Measurements from ENCODE around the gene ARSG. TPM values are rescaled to one million over a fixed set of nuclear protein-coding genes. Genes with fewer than 3 reads are reported as not detected.

ARSG gene
- total and polyA plus RNA-seq, 2 of the 13 experiments (the other 11 are each of a cell fraction or from before 2014, with no cell fraction given): 3.7 to 15.2 TPM

GRCh38 chr17:68291836-68292688, 767 bp downstream of the ARSG start (continued):
- TF ChIP-seq BRF2 (CRISPR knock-in tag; IDR thresholded peaks at IDR 0.05) (0 out of 2 replicates have a peak, but pooled peaks have one; percentile 36), ZNF598 (CRISPR knock-in tag; IDR thresholded peaks at IDR 0.05; ENCODE audit: borderline replicate concordance) (peak; percentile 62; the same call in 1 of the 2 replicates), ZNF710 (CRISPR knock-in tag; IDR thresholded peaks at IDR 0.05; ENCODE audit: borderline replicate concordance) (0 out of 2 replicates have a peak, but pooled peaks have one; percentile 17), ZNF646 (CRISPR knock-in tag; IDR thresholded peaks at IDR 0.05) (0 out of 2 replicates have a peak, but pooled peaks have one; percentile 17), THAP7 (CRISPR knock-in tag; IDR thresholded peaks at IDR 0.05) (peak; percentile 61; the same call in 1 of the 2 replicates), GFI1 (CRISPR knock-in tag; IDR thresholded peaks at IDR 0.05; ENCODE audit: borderline replicate concordance) (peak; percentile 12; the same call in 1 of the 2 replicates), DZIP1 (CRISPR knock-in tag; IDR thresholded peaks at IDR 0.05) (peak; percentile 84), WIZ (CRISPR knock-in tag; IDR thresholded peaks at IDR 0.05) (no peak), FOSL2 (CRISPR knock-in tag; IDR thresholded peaks at IDR 0.05) (peak; percentile 89), ATM (IDR thresholded peaks at IDR 0.05; ENCODE audit: borderline replicate concordance) (no peak), ZNF484 (CRISPR knock-in tag; IDR thresholded peaks at IDR 0.05; ENCODE audit: borderline replicate concordance, low read depth) (no peak), NKX3-1 (CRISPR knock-in tag; IDR thresholded peaks at IDR 0.05) (no peak), SIX1 (CRISPR knock-in tag; IDR thresholded peaks at IDR 0.05; ENCODE audit: borderline replicate concordance) (peak; percentile 7; the same call in 1 of the 2 replicates)
